Hepatocyte (in vitro differentiated cells): Measurements from ENCODE around the gene GRID1. TPM values are rescaled to one million over a fixed set of nuclear protein-coding genes. Genes with fewer than 3 reads are reported as not detected.

Experiments used
- DNase-seq: peaks from one replicate; pipeline ENCODE4 v3.0.0-alpha.2; 2016; ENCODE audit warnings: low spot score
- H2AFZ ChIP-seq: fragments of 200-600 bp; sonication (generic); 2 replicates; pipeline ENCODE4 v1.6.0; 2016; ENCODE audit warnings: antibody characterized with exemption, mild to moderate bottlenecking
- H3K27ac ChIP-seq: fragments of 200-600 bp; sonication (generic); 2 replicates; pipeline ENCODE4 v1.5.1; 2016; ENCODE audit warnings: mild to moderate bottlenecking
- H3K27me3 ChIP-seq: fragments of 200-600 bp; sonication (generic); 2 replicates; pipeline ENCODE4 v1.6.1; 2016
- H3K36me3 ChIP-seq: fragments of 200-600 bp; sonication (generic); replicated peaks from 2 replicates; pipeline ENCODE4 v1.5.1; 2016; ENCODE audit warnings: low read depth; ENCODE audit not compliant: insufficient read depth
- H3K4me1 ChIP-seq: fragments of 200-600 bp; sonication (generic); 2 replicates; pipeline ENCODE4 v1.5.1; 2016; ENCODE audit warnings: mild to moderate bottlenecking, moderate library complexity; ENCODE audit not compliant: insufficient read depth
- H3K4me2 ChIP-seq: fragments of 200-600 bp; sonication (generic); 2 replicates; pipeline ENCODE4 v1.6.0; 2016
- H3K4me3 ChIP-seq: fragments of 200-600 bp; sonication (generic); 2 replicates; pipeline ENCODE4 v1.5.1; 2016; ENCODE audit warnings: mild to moderate bottlenecking
- H3K79me2 ChIP-seq: fragments of 200-600 bp; sonication (generic); 2 replicates; pipeline ENCODE4 v1.6.0; 2017; ENCODE audit warnings: mild to moderate bottlenecking
- H3K9me2 ChIP-seq: fragments of 200-600 bp; sonication (generic); replicated peaks from 2 replicates; pipeline ENCODE4 v1.6.0; 2017; ENCODE audit warnings: mild to moderate bottlenecking; ENCODE audit not compliant: insufficient read depth
- H3K9me3 ChIP-seq: fragments of 200-600 bp; sonication (generic); 2 replicates; pipeline ENCODE4 v1.5.1; 2016; ENCODE audit warnings: low read depth, mild to moderate bottlenecking
- H4K20me1 ChIP-seq: fragments of 200-600 bp; sonication (generic); 2 replicates; pipeline ENCODE4 v1.6.0; 2016; ENCODE audit warnings: mild to moderate bottlenecking; ENCODE audit not compliant: insufficient read depth, poor library complexity, severe bottlenecking
- EZH2 ChIP-seq: fragments of 200-600 bp; sonication (generic); IDR thresholded peaks from 2 replicates; pipeline ENCODE4 v1.6.1; 2016; ENCODE audit warnings: antibody characterized with exemption, mild to moderate bottlenecking, borderline replicate concordance
- EZH2phosphoT487 ChIP-seq: fragments of 200-600 bp; sonication (generic); IDR thresholded peaks from one replicate; pipeline ENCODE4 v1.6.1; 2018; ENCODE audit warnings: antibody characterized with exemption, mild to moderate bottlenecking, low read depth, moderate library complexity; ENCODE audit not compliant: unreplicated experiment, severe bottlenecking
- WGBS: methylation state at CpG from one replicate; pipeline ENCODE4 v1.1.6; 2016; ENCODE audit warnings: low lambda C conversion rate; ENCODE audit errors: missing lambda C conversion rate; 5-methylcytosine and 5-hydroxymethylcytosine counted together
- polyA plus RNA-seq: library from polyadenylated mRNA; unstranded; fragments of >200 nt; fragmentation: Nextera tagmentation; extraction: Ambion mirVana; gene quantifications from 2 replicates; pipeline ENCODE4 v1.2.1, GENCODE V29; 2016
- total RNA-seq: library from RNA; depleted of rRNA; stranded (reverse); fragments of >200 nt; gene quantifications from 2 replicates; pipeline ENCODE4 v1.2.3, GENCODE V29; 2014
- TF ChIP-seq, protein P1 (sequence below): fragments of 200-600 bp; sonication (generic); IDR thresholded peaks from 2 replicates; pipeline ENCODE4 v1.5.1; 2016; ENCODE audit warnings: antibody characterized with exemption, mild to moderate bottlenecking; ENCODE audit not compliant: poor library complexity

Gene GRID1
- total and polyA plus RNA-seq, 2 experiments from 2014 or later = 0.07 to 0.37 TPM

DNA sequence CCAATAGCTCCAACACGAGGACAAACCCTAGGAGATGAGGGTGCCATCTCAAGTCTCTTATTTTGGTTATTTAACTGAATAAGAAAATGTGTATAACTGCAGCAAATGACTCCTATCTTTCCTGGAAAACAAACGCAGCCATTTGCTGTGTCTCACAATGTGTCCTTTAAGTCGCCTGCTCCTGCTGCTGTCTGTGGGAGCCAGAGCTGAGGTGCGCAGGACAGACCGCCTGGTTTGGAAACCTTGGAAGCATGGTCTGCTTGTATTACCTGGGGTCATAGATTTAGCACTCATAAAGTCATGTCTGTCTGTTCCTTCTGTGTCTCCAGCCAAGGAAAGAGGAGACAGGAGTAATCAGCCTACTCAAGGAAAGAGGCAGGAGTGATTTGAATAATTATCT, 760.2 kb downstream of the GRID1 start:
- no peaks in the 10 kb centered on the region for H3K36me3 ChIP-seq
- H3K79me2 ChIP-seq = no peaks in the 10 kb centered on the region
- WGBS = 85% methylated on average over 5 of the region's 5 CpGs
- H3K9me3 ChIP-seq = no peaks in the 10 kb centered on the region
- DNase-seq = no peak
- H3K27ac ChIP-seq = no peak overlapping the region
- no peaks in the 10 kb centered on the region for H3K27me3 ChIP-seq
- H3K4me2 ChIP-seq = no peak overlapping the region
- TF ChIP-seq, protein P1, sequence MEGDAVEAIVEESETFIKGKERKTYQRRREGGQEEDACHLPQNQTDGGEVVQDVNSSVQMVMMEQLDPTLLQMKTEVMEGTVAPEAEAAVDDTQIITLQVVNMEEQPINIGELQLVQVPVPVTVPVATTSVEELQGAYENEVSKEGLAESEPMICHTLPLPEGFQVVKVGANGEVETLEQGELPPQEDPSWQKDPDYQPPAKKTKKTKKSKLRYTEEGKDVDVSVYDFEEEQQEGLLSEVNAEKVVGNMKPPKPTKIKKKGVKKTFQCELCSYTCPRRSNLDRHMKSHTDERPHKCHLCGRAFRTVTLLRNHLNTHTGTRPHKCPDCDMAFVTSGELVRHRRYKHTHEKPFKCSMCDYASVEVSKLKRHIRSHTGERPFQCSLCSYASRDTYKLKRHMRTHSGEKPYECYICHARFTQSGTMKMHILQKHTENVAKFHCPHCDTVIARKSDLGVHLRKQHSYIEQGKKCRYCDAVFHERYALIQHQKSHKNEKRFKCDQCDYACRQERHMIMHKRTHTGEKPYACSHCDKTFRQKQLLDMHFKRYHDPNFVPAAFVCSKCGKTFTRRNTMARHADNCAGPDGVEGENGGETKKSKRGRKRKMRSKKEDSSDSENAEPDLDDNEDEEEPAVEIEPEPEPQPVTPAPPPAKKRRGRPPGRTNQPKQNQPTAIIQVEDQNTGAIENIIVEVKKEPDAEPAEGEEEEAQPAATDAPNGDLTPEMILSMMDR = no peak
- TF ChIP-seq EZH2phosphoT487 = no peak
- TF ChIP-seq EZH2 = no peak
- no peaks in the 10 kb centered on the region for H3K9me2 ChIP-seq
- no peaks in the 10 kb centered on the region for H3K4me1 ChIP-seq
- H4K20me1 ChIP-seq = no peaks in the 10 kb centered on the region
- no peak overlapping the region for H2AFZ ChIP-seq
- H3K4me3 ChIP-seq = no peak overlapping the region

DNA sequence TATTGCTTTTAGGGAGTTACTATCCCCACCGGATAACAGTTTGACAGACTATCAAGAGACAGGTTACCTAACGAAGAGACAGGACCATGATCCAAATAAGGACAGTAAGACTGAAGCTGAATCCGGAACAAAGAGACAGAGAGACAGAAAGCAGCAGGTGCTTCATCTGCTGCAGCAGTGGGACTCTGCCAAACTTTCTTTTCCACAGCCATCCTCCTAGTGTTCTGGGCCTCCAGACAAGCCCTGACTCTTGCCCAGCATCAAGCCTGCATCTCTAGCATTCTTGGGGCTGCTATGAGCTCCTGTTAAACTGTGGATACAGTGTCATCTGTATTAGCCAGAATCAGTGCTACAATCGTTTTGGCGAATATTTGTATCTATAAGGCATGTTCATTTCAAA, 761.7 kb downstream of the GRID1 start:
- 84% methylated on average over 5 of the region's 5 CpGs for WGBS
- no peak overlapping the region for H2AFZ ChIP-seq
- DNase-seq = no peak
- no peak overlapping the region for H3K4me2 ChIP-seq
- H3K4me1 ChIP-seq = no peaks in the 10 kb centered on the region
- no peaks in the 10 kb centered on the region for H3K79me2 ChIP-seq
- H3K36me3 ChIP-seq = no peaks in the 10 kb centered on the region
- H3K27ac ChIP-seq = no peak overlapping the region
- H3K4me3 ChIP-seq = no peak overlapping the region
- TF ChIP-seq, protein P1 = no peak
- TF ChIP-seq EZH2 = no peak
- no peak for TF ChIP-seq EZH2phosphoT487
- H3K9me3 ChIP-seq = no peaks in the 10 kb centered on the region
- no peaks in the 10 kb centered on the region for H4K20me1 ChIP-seq
- no peaks in the 10 kb centered on the region for H3K9me2 ChIP-seq
- no peaks in the 10 kb centered on the region for H3K27me3 ChIP-seq

DNA sequence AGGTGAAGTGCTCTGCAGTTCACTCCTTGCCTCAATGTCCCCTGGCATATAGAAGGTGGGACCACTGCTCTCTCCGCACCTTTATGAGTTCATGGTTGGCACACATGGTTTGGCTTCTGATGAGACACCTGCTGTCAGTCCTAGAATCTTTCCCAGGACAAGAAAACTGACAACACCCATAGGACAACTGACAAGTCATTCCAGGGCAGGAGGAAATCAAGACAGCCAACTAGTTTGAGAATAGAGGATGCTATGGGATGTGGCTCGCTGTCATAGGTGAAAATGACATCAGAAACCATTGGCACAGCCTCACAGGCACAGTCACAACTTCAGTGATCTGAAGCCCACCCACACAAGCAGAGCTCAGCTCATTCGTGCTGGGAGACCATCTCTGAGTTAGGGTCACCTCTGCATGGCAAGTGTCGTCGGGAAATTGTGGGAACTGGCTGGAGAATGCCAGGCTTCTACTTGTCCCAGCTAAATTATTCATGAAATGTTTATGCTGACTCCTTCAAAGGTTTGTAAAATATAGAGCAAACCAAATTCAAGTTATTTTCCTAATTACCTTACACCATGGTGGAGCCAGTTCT, 762.4 kb downstream of the GRID1 start:
- Histone ChIP-seq H3K9me2 (no peaks in the 10 kb centered on the region), H3K4me3 (no peak overlapping the region), H3K4me1 (no peaks in the 10 kb centered on the region), H3K4me2 (no peak overlapping the region), H4K20me1 (no peaks in the 10 kb centered on the region), H3K27ac (no peak overlapping the region), H3K27me3 (no peaks in the 10 kb centered on the region), H3K36me3 (no peaks in the 10 kb centered on the region), H3K79me2 (no peaks in the 10 kb centered on the region), H2AFZ (no peak overlapping the region), H3K9me3 (no peaks in the 10 kb centered on the region)
- no peak for DNase-seq
- 91% methylated on average over 5 of the region's 5 CpGs for WGBS
- no peak for TF ChIP-seq EZH2phosphoT487

DNA sequence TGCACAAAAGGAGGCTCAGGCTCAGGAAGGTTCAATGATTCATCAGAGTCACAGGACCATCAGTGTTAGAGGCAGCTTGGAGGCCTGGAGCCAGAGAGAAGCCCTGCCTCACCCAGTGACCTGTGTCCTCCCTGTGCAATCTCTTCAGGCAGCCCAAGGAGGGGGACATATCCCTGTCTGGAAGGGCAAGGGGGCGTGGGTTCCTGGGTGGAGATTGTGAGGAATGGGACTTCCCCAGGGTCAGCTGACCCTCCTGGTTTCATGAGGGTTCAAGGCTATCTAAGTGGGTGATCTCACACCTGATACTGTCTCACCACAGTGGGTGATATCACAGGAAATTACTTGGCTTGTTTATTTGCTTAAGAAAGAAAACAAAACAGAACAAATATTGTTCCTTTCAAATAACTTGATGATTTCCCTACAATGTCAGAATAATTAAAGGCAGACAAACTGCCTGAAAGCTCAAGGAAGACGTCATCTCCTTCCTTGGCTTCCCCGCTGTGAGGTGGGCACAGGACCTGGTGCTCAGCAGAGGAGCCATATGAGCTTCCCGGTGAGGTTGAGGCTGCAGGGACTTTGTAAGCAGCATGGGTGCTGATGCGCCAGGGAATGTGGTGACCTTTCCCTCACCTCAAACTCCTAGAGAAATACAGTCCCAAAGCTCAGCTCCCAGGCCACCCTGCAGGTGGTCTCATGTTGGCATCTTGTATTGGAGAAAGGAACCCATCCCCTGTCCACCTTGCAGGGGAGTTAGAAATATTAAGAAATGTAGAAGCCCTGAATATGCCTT, 763.2 kb downstream of the GRID1 start:
- Histone ChIP-seq H3K79me2 (no peaks in the 10 kb centered on the region), H3K27me3 (no peaks in the 10 kb centered on the region), H3K4me2 (no peak overlapping the region), H2AFZ (no peak overlapping the region), H4K20me1 (no peaks in the 10 kb centered on the region), H3K4me3 (no peak overlapping the region), H3K9me3 (no peaks in the 10 kb centered on the region), H3K9me2 (no peaks in the 10 kb centered on the region), H3K27ac (no peak overlapping the region), H3K36me3 (no peaks in the 10 kb centered on the region), H3K4me1 (no peaks in the 10 kb centered on the region)
- 89% methylated on average over 5 of the region's 5 CpGs for WGBS
- DNase-seq = peak; percentile 28
- TF ChIP-seq EZH2phosphoT487 (no peak), EZH2 (no peak)
- TF ChIP-seq, protein P1 = no peak
